ENCODE measurements around the gene VSIG10L.

- TF ChIP-seq CEBPB (IDR thresholded peaks at IDR 0.05; ENCODE audit: low read depth) (no peak), SIN3A (IDR thresholded peaks at IDR 0.05; ENCODE audit: low read depth) (no peak)
Observed at GRCh38 chr19:51285682-51286081, 56.3 kb downstream of the VSIG10L start.

Measured in HCT116 (cell line).